ENCODE measurements around the gene SCUBE1. TPM values are rescaled to one million over a fixed set of nuclear protein-coding genes. Genes with fewer than 3 reads are reported as not detected.

Gene SCUBE1
- total and polyA plus RNA-seq, 2 of the 8 experiments (the other 6 are each of a cell fraction or from before 2014, with no cell fraction given), result 2.3 to 4.9 TPM

DNA sequence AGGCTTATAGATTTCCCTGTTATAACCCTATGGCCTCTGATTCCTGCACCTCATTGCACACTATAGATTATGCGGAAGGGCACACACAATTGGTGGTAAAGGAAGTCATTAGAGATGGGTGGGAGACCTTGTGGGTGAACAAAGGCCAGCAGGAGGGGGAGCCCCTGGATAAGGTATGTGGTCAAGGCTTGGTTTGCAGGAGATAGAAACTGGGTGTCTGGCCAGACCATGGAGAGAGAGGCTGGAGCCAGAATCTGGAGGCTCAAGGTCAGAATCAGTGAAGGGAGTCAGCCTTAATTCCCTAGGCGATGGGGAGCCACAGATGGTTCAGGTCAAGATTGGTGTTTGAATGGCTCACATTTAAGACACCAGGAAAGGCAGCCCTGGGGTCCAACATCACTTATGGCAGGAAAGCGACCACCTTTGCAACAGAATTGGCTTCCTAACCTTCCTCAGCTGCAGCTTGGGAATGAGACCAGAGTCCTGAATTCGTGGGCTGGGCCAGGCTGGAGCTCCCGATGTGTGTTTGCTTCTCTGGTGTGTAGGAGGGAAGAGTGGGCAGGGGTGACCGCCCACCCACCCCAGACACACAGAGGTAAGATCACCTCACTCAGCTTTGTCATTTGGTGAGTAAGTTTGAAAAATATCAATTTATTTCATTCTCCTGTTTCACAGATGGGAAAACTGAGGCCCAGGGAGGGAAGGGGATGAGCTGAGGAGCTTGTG lies 22.7 kb upstream of the SCUBE1 start:
- no peak overlapping the region for H3K9ac ChIP-seq (replicated peaks in 1 of 4; ENCODE audit: extremely low read depth in 1 of 4, low read depth in 3 of 4, low read length in 3 of 4)
- H3K9me3 ChIP-seq (ENCODE audit: insufficient read depth in 2 of 2, low read depth in 1 of 2, low read length in 1 of 2), result peaks cover 0 to 5% of the 10 kb centered on the region in 2 experiments; a peak in 1 of 4 replicates
- no peaks in the 10 kb centered on the region; a peak in 1 of 8 replicates for H3K36me3 ChIP-seq (ENCODE audit: control insufficient read depth in 2 of 4, insufficient read depth in 4 of 4, low read length in 3 of 4)
- H2BK20ac ChIP-seq (ENCODE audit: low read length), result no peak overlapping the region
- H3K4me2 ChIP-seq (ENCODE audit: insufficient read depth in 1 of 2, low read depth in 2 of 2, low read length in 2 of 2), result no peak overlapping the region
- H2BK120ac ChIP-seq (replicated peaks; ENCODE audit: low read depth, low read length), result no peak overlapping the region
- no peak overlapping the region for H4K5ac ChIP-seq (ENCODE audit: insufficient read length, low read depth, low read length)
- FAIRE-seq (no peak), DNase-seq (ENCODE audit: low read depth in 1 of 2, low spot score in 2 of 2) (no peak)
- no peak overlapping the region for H3K27ac ChIP-seq (ENCODE audit: low read depth, low read length)
- no peak overlapping the region for H3K4me3 ChIP-seq (ENCODE audit: extremely low read depth in 1 of 4, insufficient read depth in 2 of 4, low read depth in 3 of 4, low read length in 4 of 4)
- CTCF ChIA-PET (ENCODE audit: partially characterized antibody), result interaction anchor here (0.8 to 5.9 kb wide), 3 partner anchors 21 to 137 kb away, joined by 3 to 38 read pairs (median 6); partner anchors contain the start of gene SCUBE1
- no peaks in the 10 kb centered on the region for H3K79me2 ChIP-seq (ENCODE audit: control insufficient read depth in 1 of 2, insufficient read depth in 2 of 2, low read length in 2 of 2)
- H4K20me1 ChIP-seq (replicated peaks in 1 of 2; ENCODE audit: control insufficient read depth in 1 of 2, insufficient read depth in 2 of 2, low read length in 2 of 2), result no peaks in the 10 kb centered on the region
- H3K79me1 ChIP-seq (ENCODE audit: low read depth, low read length), result no peaks in the 10 kb centered on the region
- POLR2A ChIA-PET (ENCODE audit: partially characterized antibody), result no interaction called here
- H2AK5ac ChIP-seq (ENCODE audit: low read depth, low read length), result no peak overlapping the region
- H3K4me1 ChIP-seq (replicated peaks in 1 of 4; ENCODE audit: control insufficient read depth in 3 of 4, insufficient read depth in 4 of 4, low read length in 3 of 4), result peaks cover 0 to 12% (median 6%) of the 10 kb centered on the region in 4 experiments; a peak in 6 of 7 replicates
- WGBS, 2 experiments (ENCODE audit: extremely low coverage in 1 of 2, insufficient coverage in 1 of 2, insufficient read length in 1 of 2, insufficient replicate concordance in 2 of 2, low coverage in 1 of 2, low lambda C conversion rate in 2 of 2, missing lambda C conversion rate in 1 of 2), result 90% methylated on average over 6 of the region's 6 CpGs; no CpG with 5 or more reads in 1 of the 2 experiments
- no peak overlapping the region for H2BK12ac ChIP-seq (ENCODE audit: low read depth, low read length)
- H4K91ac ChIP-seq (replicated peaks; ENCODE audit: insufficient read length, low read length), result no peak overlapping the region
- no peak overlapping the region for H2BK5ac ChIP-seq (ENCODE audit: low read depth, low read length)
- no peak overlapping the region for H3K4ac ChIP-seq (replicated peaks; ENCODE audit: insufficient read length, low read depth, low read length)
- no peaks in the 10 kb centered on the region for H3K27me3 ChIP-seq (replicated peaks in 1 of 4; ENCODE audit: control insufficient read depth in 3 of 4, extremely low read depth in 1 of 4, insufficient read depth in 3 of 4, low read length in 3 of 4)
- H2AFZ ChIP-seq (ENCODE audit: low read length), result no peak overlapping the region
- no peak overlapping the region for H4K8ac ChIP-seq (ENCODE audit: extremely low read depth, insufficient read depth, low read length)
- H3K23ac ChIP-seq (ENCODE audit: insufficient read length), result no peak overlapping the region
- TF ChIP-seq HDAC2 (IDR thresholded peaks at IDR 0.05; ENCODE audit: borderline replicate concordance in 1 of 2, low read depth in 2 of 2, low read length in 2 of 2) (no peak), RAD21 (IDR thresholded peaks at IDR 0.05 in 1 of 2, conservative IDR thresholded peaks at IDR 0.05 in 1 of 2; ENCODE audit: low read depth in 2 of 2, low read length in 2 of 2) (peak in 1 of 2 experiments; percentile 10; a peak in 1 of 4 replicates), JUND (IDR thresholded peaks at IDR 0.05; ENCODE audit: low read length) (no peak)
- TF ChIP-seq, protein P1, sequence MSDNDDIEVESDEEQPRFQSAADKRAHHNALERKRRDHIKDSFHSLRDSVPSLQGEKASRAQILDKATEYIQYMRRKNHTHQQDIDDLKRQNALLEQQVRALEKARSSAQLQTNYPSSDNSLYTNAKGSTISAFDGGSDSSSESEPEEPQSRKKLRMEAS (IDR thresholded peaks at IDR 0.05), result no peak
- H2BK15ac ChIP-seq (ENCODE audit: low read length), result no peak overlapping the region
- H3K23me2 ChIP-seq (ENCODE audit: low read depth, low read length), result no peaks in the 10 kb centered on the region
- H3K18ac ChIP-seq (ENCODE audit: extremely low read depth, low read length), result no peak overlapping the region
- no peak overlapping the region for H3K14ac ChIP-seq (ENCODE audit: insufficient read length)
- no peak overlapping the region for H3K56ac ChIP-seq (replicated peaks; ENCODE audit: insufficient read length, low read depth, low read length)
